Hair follicular keratinocyte (primary cell): ENCODE measurements around the gene DIPK1C. TPM values are rescaled to one million over a fixed set of nuclear protein-coding genes. Genes with fewer than 3 reads are reported as not detected.

Experiments used
- total RNA-seq: library from RNA; depleted of rRNA; stranded (reverse); fragments of >200 nt; gene quantifications from 2 replicates; pipeline ENCODE4 v1.2.3, GENCODE V29; 2015

Gene DIPK1C
- not detected in 2 replicates for total RNA-seq

GRCh38 chr18:74457043-74457724 is at the start of gene DIPK1C:
Gene DIPK1C, minus strand, starts transcription at chr18:74457308. Its CDS starts 49 bp downstream, at chr18:74457259.

GRCh38 chr18:74495581-74496507 is 38.7 kb upstream of the DIPK1C start, which contains the start of gene CNDP2:
Gene CNDP2, plus strand, starts transcription at chr18:74496363. Its CDS starts 3,611 bp downstream, at chr18:74499974.

Other genes starting within 250 kb of the DIPK1C start
- 32.6 and 59.1 TPM in 2 replicates for gene CYB5A, start 165.3 kb downstream of the DIPK1C start, total RNA-seq
- gene C18orf63, start 141.5 kb downstream of the DIPK1C start, total RNA-seq: not detected in 2 replicates
- gene CNDP2, start 39.1 kb upstream of the DIPK1C start, total RNA-seq: 73.9 and 135 TPM in 2 replicates
- not detected in 2 replicates for gene CNDP1, start 77.2 kb upstream of the DIPK1C start, total RNA-seq
- 3.5 and 4.2 TPM in 2 replicates for gene ZNF407, start 140.6 kb upstream of the DIPK1C start, total RNA-seq